ENCODE measurements around the gene AKT3. TPM values are rescaled to one million over a fixed set of nuclear protein-coding genes. Genes with fewer than 3 reads are reported as not detected.
A peak's percentile ranks its signal among the peaks of the same experiment; 100 is the strongest.

AKT3 gene
- total and polyA plus RNA-seq, 11 donors = 3.2 to 27.9 (median 16.6) TPM

GRCh38 chr1:243490748-243491686 is 359.0 kb downstream of the AKT3 start:
- no peaks in the 10 kb centered on the region for H3K27me3 ChIP-seq
- peaks cover 0 to 21% (median 8%) of the 10 kb centered on the region in 12 donors for H3K4me1 ChIP-seq
- peak overlapping the region in 1 of 12 donors; percentile 26 for H3K27ac ChIP-seq
- TF ChIP-seq POLR2A (IDR thresholded peaks at IDR 0.05) (no peak), CTCF (IDR thresholded peaks at IDR 0.05) (no peak)
- no peaks in the 10 kb centered on the region for H3K9me3 ChIP-seq
- 84 to 91% (median 86%) methylated on average over 8 of the region's 8 CpGs for WGBS, 4 donors
- no peak overlapping the region for H3K4me3 ChIP-seq
- H3K36me3 ChIP-seq = peaks cover 0 to 16% (median 5%) of the 10 kb centered on the region in 9 donors
- no peak for DNase-seq
- no peak for ATAC-seq
- intact Hi-C loops (cut with DNase I) = loop anchor here in 1 of 10 donors (5.0 kb wide), 1 partner anchor 781 kb away; no protein-coding TSS in a partner anchor

- TF ChIP-seq CTCF (IDR thresholded peaks at IDR 0.05) = no peak
- TF ChIP-seq POLR2A (IDR thresholded peaks at IDR 0.05) = no peak
- Histone ChIP-seq H3K9me3 (no peaks in the 10 kb centered on the region), H3K36me3 (peaks cover 0 to 16% (median 5%) of the 10 kb centered on the region in 9 donors), H3K4me1 (peaks cover 0 to 16% (median 0%) of the 10 kb centered on the region in 12 donors), H3K27ac (no peak overlapping the region), H3K27me3 (no peaks in the 10 kb centered on the region), H3K4me3 (no peak overlapping the region)
- intact Hi-C loops (cut with DNase I) = loop anchor here in 2 of 10 donors (5.0 to 10.0 kb wide), 2 partner anchors 782 to 785 kb away; no protein-coding TSS in a partner anchor
- DNase-seq = no peak
- ATAC-seq = no peak
- WGBS, 4 donors = 89 to 91% (median 90%) methylated on average over 21 of the region's 21 CpGs
These were observed 360.1 kb downstream of the AKT3 start for GRCh38 chr1:243489681-243490546.

- peaks cover 0 to 16% (median 5%) of the 10 kb centered on the region in 9 donors for H3K36me3 ChIP-seq
- DNase-seq = no peak
- no peak overlapping the region for H3K27ac ChIP-seq
- H3K4me3 ChIP-seq = no peak overlapping the region
- 92 to 95% (median 93%) methylated on average over 24 of the region's 24 CpGs for WGBS, 4 donors
- TF ChIP-seq CTCF (IDR thresholded peaks at IDR 0.05) (no peak), POLR2A (IDR thresholded peaks at IDR 0.05) (no peak)
- no peaks in the 10 kb centered on the region for H3K9me3 ChIP-seq
- H3K4me1 ChIP-seq = peaks cover 0 to 16% (median 0%) of the 10 kb centered on the region in 12 donors
- intact Hi-C loops (cut with DNase I) = loop anchor here in 1 of 10 donors (10.0 kb wide), 1 partner anchor 786 kb away; no protein-coding TSS in a partner anchor
- no peak for ATAC-seq
- H3K27me3 ChIP-seq = no peaks in the 10 kb centered on the region
These were observed 360.9 kb downstream of the AKT3 start for GRCh38 chr1:243489158-243489527.

All from heart left ventricle (tissue), 16 donors.